OCI-LY1 (cell line): ENCODE results near the gene PTPRG.

ENCODE experiments used
- EZH2 ChIP-seq: fragments of 200-600 bp; sonication (generic), shearing (Covaris generic); IDR thresholded peaks from 2 replicates; pipeline ENCODE4 v1.8.0; 2017; ENCODE audit warnings: borderline replicate concordance, mixed run types, mild to moderate bottlenecking, antibody characterized with exemption, low read length, moderate library complexity, mixed read lengths
- TF ChIP-seq, protein P1 (sequence below): fragments of 200-600 bp; sonication (generic), shearing (Covaris generic); IDR thresholded peaks from 2 replicates; pipeline ENCODE4 v1.5.1; 2017; ENCODE audit warnings: mild to moderate bottlenecking, antibody characterized with exemption, low read length, moderate library complexity, mixed read lengths

GRCh38 chr3:61612211-61613194 is 51.1 kb downstream of the PTPRG start:
- TF ChIP-seq, protein P1, sequence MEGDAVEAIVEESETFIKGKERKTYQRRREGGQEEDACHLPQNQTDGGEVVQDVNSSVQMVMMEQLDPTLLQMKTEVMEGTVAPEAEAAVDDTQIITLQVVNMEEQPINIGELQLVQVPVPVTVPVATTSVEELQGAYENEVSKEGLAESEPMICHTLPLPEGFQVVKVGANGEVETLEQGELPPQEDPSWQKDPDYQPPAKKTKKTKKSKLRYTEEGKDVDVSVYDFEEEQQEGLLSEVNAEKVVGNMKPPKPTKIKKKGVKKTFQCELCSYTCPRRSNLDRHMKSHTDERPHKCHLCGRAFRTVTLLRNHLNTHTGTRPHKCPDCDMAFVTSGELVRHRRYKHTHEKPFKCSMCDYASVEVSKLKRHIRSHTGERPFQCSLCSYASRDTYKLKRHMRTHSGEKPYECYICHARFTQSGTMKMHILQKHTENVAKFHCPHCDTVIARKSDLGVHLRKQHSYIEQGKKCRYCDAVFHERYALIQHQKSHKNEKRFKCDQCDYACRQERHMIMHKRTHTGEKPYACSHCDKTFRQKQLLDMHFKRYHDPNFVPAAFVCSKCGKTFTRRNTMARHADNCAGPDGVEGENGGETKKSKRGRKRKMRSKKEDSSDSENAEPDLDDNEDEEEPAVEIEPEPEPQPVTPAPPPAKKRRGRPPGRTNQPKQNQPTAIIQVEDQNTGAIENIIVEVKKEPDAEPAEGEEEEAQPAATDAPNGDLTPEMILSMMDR, result no peak
- no peak for TF ChIP-seq EZH2
